Lower leg skin (tissue), 3 donors: ENCODE measurements around the gene OR52I1.

Experiments used
- POLR2A ChIP-seq, 2 donors: fragments of 450-650 bp; IDR thresholded peaks; one replicate each; pipeline ENCODE4 v1.6.1; 2016 to 2017; ENCODE audit warnings: antibody characterized with exemption in 2 of 2, mild to moderate bottlenecking in 1 of 2, moderate library complexity in 1 of 2
- TF ChIP-seq, protein P1 (sequence below), 3 donors: fragments of 450-650 bp; IDR thresholded peaks; one replicate each; pipeline ENCODE4 v1.5.1; 2016; ENCODE audit warnings: antibody characterized with exemption in 3 of 3, mild to moderate bottlenecking in 3 of 3, moderate library complexity in 2 of 3

DNA sequence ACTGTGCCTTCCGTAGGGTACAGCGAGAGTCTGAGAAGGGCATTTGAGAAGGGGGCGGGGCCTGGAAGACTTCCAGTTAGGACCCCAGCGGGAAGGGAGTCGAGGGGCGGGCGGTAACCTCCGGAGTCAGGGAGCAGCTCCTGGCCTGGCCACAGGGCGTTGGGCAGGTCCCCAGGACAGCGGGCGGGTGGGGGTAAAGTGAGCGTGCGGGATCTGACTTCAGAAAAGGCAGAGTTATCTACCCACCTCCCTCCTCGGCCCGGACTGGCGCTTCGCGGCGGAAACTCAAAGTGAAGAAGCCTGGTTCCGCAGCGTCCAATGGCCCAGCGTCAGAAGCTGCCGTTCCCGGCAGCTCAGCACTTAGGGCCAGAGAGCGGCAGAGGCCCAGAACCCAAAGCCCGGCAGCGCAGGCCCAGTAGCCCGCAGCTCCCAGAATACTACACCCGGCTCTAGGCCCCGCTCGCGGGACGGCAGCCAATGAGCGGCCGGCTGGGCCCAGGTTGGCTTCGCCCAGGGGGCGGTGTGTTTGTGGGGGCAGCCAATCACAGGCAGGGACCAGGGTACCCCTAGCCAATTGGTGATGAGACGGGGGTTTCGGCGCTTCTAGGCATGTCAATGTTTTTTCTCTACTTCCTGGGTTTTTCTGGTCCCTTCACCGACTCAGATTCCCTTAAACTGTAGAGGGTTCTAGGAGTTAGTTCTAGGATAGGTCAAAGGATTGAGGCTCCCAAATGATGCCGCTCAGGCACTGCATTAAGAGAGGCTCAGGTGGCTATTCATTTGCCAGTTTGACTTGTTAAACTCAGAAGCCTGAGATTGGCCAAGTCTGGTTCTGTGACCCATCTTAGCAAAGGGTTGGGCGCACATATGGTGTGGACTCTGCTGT is 14.2 kb downstream of the OR52I1 start, which contains the start of gene TRIM68:
- TF ChIP-seq, protein P1, sequence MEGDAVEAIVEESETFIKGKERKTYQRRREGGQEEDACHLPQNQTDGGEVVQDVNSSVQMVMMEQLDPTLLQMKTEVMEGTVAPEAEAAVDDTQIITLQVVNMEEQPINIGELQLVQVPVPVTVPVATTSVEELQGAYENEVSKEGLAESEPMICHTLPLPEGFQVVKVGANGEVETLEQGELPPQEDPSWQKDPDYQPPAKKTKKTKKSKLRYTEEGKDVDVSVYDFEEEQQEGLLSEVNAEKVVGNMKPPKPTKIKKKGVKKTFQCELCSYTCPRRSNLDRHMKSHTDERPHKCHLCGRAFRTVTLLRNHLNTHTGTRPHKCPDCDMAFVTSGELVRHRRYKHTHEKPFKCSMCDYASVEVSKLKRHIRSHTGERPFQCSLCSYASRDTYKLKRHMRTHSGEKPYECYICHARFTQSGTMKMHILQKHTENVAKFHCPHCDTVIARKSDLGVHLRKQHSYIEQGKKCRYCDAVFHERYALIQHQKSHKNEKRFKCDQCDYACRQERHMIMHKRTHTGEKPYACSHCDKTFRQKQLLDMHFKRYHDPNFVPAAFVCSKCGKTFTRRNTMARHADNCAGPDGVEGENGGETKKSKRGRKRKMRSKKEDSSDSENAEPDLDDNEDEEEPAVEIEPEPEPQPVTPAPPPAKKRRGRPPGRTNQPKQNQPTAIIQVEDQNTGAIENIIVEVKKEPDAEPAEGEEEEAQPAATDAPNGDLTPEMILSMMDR (IDR thresholded peaks at IDR 0.05): no peak
- TF ChIP-seq POLR2A (IDR thresholded peaks at IDR 0.05): no peak
